Central memory CD4-positive, alpha-beta T cell (primary cell): ENCODE data around the gene KLHL21.
A peak's percentile ranks its signal among the peaks of the same experiment; 100 is the strongest.
"Not testable (repeated sequence)": the region's sequence is repeated elsewhere in the genome, so short reads cannot be mapped to it uniquely, and the experiment has no call there.

Experiments used
- DNase-seq: peaks from one replicate; pipeline ENCODE4 v3.0.0; 2022
- total RNA-seq, 3 experiments: gene quantifications; one replicate each; lab custom pipeline; 2026; lab: John Stamatoyannopoulos, UW

The KLHL21 gene
- 107 to 222 (median 130) reads per million in 3 experiments for total RNA-seq

- peak; percentile 76 for DNase-seq
Measured at GRCh38 chr1:6602669-6603237, at the start of gene KLHL21. Gene KLHL21, minus strand, starts transcription at chr1:6602869. Its CDS starts 52 bp downstream, at chr1:6602817.

DNA sequence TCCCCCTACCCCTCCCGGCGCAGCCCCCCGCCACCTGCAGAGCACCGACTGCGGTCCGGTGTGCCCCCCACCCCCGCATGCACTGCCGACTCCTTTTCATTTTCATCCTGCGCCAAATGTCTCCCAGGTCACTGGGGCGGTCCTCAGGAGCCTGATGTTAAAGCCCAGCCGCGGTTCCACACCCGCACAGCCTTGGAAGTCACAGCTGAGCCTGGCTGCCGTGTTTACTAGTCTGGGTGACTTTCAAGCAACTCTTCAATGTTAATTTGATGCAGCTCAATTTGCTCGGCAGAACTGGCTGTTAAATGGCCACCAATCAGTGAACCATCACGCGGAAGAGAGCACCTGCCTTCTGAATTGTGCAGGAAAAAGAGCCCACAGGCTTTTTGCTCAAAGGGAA, 49.2 kb upstream of the KLHL21 start:
- no peak for DNase-seq

GRCh38 chr1:6648556-6648955, 45.9 kb upstream of the KLHL21 start:
- DNase-seq, result no peak

GRCh38 chr1:6646499-6647148, 44.0 kb upstream of the KLHL21 start:
- DNase-seq, result peak; percentile 51

DNA sequence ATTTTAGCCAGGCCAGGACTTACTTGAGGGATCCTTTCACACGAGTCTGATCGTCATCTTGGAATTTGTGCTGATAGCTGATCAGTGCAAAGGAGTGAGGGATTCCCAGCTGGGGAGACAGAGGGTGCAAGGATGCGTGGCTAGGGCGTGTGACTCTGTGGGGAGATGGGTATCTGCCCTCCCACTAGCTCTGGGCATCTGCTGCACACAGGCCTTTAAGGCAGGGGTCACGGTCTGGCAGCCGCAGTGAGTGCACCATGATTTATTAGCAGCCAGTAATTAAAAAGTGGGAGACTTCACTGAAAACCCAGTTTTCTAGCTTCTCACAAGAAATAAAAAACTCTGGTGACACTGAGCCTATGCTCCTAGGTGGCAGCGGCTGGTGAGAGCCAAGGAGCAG, 42.3 kb upstream of the KLHL21 start:
- DNase-seq, result no peak

DNA sequence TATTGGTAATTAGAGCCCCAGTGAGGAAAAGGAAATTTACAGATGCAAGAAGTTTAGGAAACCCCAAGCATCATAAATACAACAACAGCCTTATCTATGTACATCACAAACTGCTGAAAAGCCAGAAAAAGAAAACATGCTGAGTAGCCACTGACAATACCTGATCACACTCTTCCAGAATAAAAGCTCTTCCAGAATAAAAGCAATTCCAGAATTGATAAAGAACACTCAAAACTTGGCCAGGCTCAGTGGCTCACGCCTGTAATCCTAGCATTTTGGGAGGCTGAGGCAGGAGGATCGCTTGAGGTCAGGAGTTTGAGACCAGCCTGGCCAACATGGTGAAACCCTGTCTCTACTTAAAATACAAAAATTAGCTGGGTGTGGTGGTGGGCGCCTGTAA, 38.2 kb upstream of the KLHL21 start:
- not testable (repeated sequence) for DNase-seq

GRCh38 chr1:6638226-6638625, 35.6 kb upstream of the KLHL21 start:
- no peak for DNase-seq

GRCh38 chr1:6637770-6638169, 35.1 kb upstream of the KLHL21 start:
- DNase-seq, result no peak

DNA sequence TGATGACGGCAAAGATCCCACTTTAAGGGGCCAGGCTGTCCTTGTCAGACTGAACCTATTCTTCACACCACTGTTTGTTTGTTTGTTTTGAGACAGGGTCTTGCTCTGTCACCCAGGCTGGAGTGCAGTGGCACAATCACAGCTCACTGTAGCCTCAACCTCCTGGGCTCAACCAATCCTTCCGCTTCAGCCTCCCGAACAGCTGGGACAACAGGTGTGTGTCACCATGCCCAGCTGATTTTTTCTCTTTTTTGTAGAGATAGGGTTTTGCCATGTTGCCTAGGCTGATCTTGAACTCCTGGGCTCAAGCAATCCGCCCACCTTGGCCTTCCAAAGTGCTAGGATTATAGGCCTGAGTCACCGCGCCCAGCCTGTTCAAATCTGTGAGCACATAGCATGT, 34.1 kb upstream of the KLHL21 start:
- DNase-seq, result not testable (repeated sequence)

DNA sequence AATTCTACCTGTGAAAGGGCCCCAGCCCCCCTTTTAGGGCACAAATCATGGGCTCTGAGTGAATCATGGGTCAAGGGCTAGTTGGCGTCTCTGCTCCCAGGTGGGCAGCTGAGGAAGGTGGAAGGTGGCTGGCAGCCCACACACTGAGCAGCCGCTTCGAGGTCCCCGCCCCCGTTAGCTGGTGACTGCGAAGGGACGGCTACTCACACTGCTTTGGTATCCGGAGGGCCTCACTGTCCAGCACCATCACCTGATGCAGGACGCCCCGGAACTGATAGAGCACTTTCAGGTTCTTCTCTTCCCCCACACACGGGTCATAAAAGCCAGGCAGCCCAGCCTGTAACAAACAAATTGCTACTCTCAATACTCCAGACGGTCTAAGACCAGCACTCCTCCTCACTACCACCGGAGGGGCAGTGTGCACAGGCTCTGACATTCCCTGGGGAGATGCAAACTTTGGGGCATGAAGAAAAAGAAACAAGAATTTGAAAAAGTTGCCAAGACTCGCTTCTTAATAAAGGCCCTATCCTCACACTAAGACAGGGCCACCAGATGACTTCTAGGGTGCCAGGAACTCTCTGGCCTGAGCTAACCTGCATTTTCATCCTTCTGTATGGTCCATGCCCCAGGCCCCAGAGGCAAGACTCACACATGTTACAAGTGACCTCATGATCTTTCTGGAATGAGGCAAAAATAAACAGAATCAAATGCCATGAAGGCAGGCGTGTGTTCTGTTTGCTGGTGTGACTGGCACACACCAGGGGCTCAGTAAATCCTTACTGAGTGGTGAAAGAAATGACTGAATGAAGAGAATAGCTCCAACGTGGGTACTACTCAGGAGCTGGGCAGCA, 33.5 kb upstream of the KLHL21 start:
- DNase-seq, result no peak

DNA sequence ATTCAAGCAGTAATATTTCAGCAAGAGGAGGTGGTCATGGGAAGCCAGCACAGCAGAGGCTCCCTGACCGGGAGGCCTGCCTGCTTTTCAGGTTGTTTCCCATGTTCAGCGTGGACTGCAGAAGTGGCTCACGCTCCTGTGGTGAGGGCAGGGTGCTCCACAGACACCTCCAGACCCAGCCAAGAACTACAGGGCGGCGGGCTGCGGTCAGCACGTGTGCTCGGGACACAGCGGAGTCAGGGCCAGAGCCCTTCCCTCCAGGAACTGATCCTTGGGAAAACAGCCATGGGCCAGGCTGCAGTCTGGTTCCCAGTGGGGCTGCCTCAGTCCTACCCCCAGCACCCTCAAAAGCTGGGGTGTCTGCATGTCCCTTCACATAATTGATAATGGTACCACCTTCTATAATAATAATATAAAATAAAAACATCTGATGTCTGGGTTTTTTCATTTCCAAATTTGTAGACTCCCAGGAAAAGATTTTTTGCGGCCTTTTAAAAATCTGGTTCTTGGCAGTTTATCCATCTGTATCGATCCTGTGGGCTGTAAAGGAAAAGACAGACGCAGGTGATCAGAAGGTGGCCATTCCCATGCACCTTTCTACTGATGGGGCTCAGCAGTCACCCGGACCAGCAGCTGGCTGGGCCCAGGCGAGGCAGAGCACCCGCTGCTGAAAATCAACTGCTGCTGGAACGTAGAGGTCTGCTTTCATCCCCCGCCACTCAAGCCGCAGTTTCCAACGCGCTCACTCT, 32.7 kb upstream of the KLHL21 start:
- DNase-seq, result no peak

DNA sequence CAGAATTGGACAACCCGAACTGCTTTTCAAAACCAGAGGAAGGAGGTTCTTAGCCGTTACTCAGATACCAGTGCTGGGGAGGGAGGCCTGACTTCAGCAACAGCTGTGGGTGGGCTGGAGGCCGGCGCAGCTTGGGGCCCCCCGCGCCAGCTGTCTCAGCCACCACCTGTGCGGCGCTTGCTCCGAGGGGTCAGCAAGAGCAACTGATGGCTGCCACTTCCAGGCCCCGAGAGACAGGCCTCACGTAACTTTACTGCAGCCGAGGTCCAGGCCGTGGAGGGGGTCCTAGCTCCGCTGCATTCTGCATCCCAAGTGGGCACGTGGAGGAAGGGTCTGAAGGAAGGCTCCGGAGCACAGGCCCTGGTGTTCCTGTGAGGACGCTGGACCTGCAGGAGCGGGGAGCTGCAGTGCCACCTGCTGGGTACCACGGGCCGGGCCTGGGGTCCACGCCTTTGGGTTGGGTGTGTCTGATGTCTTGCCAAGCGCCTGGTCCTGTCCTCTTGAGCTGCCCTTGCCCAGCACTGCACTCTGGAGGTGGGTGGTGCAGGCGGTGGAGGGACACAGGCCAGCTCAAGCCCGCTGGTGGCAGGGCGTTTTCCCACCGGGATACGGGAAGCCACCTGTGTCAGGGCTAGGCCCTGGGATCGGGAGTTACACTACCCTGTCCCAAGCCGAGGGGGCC, 31.8 kb upstream of the KLHL21 start:
- DNase-seq, result peak; percentile 17

GRCh38 chr1:6632588-6633514, 30.2 kb upstream of the KLHL21 start:
- no peak for DNase-seq

DNA sequence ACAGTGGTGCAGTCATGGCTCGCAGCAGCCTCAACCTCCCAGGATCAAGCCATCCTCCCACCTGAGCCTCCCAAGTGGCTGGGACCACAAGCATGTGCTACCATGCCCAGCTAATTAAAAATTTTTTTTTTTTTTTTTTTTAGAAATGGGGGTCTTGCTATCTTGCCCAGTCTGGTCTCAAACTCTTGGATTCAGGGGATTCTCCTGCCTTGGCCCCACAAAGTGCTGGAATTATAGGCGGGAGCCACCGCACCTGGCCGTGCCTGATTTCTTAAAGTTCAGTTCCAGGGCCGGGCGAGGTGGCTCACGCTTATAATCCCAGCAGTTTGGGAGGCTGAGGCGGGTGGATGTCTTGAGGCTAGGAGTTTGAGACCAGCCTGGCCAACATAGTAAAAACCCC, 28.4 kb upstream of the KLHL21 start:
- no peak for DNase-seq

GRCh38 chr1:6630027-6630426, 27.4 kb upstream of the KLHL21 start:
- DNase-seq, result no peak

DNA sequence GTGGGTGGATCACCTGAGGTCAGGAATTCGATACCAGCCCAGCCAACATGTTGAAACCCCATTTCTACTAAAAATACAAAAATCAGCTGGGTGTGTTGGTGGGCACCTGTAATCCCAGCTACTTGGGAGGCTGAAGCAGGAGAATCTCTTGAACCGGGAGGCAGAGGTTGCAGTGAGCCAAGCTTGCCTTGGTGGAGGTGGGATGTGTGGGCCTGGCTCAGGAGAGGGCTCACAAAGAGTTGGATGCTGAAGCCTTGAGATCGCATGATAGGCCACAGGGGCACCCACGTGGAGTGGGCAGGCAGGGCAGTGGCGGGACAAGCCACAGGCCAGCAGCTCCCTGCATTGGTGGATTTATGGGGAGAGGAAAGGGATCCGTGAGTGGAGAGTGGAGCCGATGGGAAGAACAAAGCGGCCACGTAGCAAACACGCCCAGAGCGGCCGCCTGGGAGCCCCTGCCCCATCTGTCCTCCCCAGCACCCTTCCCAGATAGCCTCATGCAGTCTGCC, 26.4 kb upstream of the KLHL21 start:
- DNase-seq, result no peak

DNA sequence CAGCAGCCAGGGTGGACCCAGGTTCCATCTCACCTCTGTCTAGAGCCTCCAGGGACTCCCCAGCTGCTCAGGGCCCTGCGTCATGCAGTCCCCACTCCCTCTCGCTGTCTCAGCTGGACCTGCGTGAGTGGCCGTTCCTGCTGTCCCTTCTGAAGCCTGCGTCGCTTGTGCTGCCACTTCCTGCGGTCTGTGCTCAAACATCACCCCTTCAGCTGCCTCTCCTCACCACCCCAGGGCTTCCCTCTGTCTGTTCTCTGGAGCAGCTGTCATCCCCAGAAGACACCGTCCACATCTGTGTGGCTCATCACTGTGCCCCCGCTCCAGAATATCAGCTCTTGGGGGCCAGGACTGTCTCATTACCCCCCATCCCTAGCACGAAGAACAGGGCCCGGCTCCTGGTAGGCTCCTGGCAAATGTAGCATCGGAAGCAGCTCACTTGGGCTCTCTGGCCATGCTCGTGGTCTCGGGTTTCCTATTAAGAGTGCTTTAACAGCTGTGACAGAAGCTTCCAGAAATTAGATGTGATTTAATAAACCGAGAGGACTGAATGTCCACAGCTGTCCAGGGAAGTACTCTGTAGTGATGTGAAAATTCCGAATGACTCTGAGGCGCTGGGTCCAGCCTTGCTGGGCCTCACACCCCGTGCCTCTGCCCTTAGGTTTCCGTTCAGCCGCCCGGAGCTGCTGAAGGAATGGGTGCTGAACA, 25.3 kb upstream of the KLHL21 start:
- no peak for DNase-seq

- DNase-seq, result no peak
Measured at GRCh38 chr1:6627031-6627430, 24.4 kb upstream of the KLHL21 start.

DNA sequence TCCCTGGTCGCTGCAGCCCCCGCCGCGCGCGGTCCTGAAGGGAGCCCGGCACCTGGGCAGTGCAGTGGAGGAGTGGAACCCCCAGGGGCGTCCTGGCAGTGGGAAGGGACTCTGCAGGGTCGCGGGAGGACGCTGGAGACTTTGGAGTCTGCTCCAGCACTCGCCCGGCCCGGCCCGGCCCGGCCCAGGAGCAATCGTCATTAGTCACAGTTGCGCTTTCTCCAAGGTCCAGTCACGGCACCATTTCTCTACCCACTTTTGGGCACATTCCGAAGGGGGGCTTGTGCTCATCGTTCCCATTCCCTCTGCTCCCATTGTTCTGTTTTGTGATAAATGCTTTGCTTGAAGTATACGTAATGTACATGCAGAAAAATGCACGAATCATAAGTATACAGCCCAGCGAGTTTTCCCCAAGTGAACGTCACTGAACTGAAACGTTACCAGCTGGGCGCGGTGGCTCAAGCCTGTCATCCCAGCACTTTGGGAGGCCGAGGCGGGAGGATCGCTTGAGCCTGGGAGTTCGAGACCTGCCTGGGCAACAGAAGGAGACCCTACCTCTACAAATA, 23.0 kb upstream of the KLHL21 start:
- no peak for DNase-seq
